A673 (cell line): ENCODE data around the gene LDLRAP1. TPM values are rescaled to one million over a fixed set of nuclear protein-coding genes. Genes with fewer than 3 reads are reported as not detected.
"Not testable (repeated sequence)": the region's sequence is repeated elsewhere in the genome, so short reads cannot be mapped to it uniquely, and the experiment has no call there.

ENCODE experiments used
- BruUV-seq: library from RNA; stranded (reverse); fragments of 400-500 nt; replicated peaks from 2 replicates; lab custom pipeline; 2021; lab: Mats Ljungman, UMichigan
- CTCF ChIA-PET: fragments of 300-600 bp; sonication (Branson Sonifier 250); formaldehyde crosslinking; loops from one replicate; lab custom pipeline; 2022; ENCODE audit warnings: antibody characterized with exemption; lab: Charles Lee
- POLR2A ChIA-PET: fragments of 300-600 bp; sonication (Branson Sonifier 250); formaldehyde crosslinking; loops from one replicate; lab custom pipeline; 2022; ENCODE audit warnings: antibody characterized with exemption; ENCODE audit not compliant: low non-redundant PET; lab: Charles Lee
- DNase-seq: peaks from one replicate; pipeline ENCODE4 v3.0.0-alpha.2; 2015; ENCODE audit warnings: low spot score
- H3K27ac ChIP-seq: fragments of 200-600 bp; sonication (generic); 2 replicates; pipeline ENCODE4 v1.5.1; 2016; ENCODE audit warnings: mixed run types, low read depth, mild to moderate bottlenecking, mixed read lengths, antibody characterized with exemption, low read length; ENCODE audit not compliant: poor library complexity, severe bottlenecking
- H3K27me3 ChIP-seq: fragments of 200-600 bp; sonication (generic); replicated peaks from 2 replicates; pipeline ENCODE4 v1.6.1; 2017; ENCODE audit warnings: mixed run types, low read depth, mild to moderate bottlenecking, mixed read lengths, antibody characterized with exemption, low read length; ENCODE audit not compliant: insufficient read depth, poor library complexity
- H3K36me3 ChIP-seq: fragments of 200-600 bp; sonication (generic); 2 replicates; pipeline ENCODE4 v1.6.1; 2016; ENCODE audit warnings: mixed run types, mild to moderate bottlenecking, mixed read lengths, antibody characterized with exemption, low read length; ENCODE audit not compliant: insufficient read depth, poor library complexity, severe bottlenecking
- H3K4me1 ChIP-seq: fragments of 200-600 bp; sonication (generic); 2 replicates; pipeline ENCODE4 v1.6.1; 2017; ENCODE audit warnings: mixed run types, mild to moderate bottlenecking, mixed read lengths, antibody characterized with exemption, low read length; ENCODE audit not compliant: insufficient read depth, poor library complexity, severe bottlenecking
- H3K4me3 ChIP-seq: fragments of 200-600 bp; sonication (generic); 2 replicates; pipeline ENCODE4 v1.5.1; 2016; ENCODE audit warnings: low read depth, mixed run types, mild to moderate bottlenecking, mixed read lengths, low read length; ENCODE audit not compliant: poor library complexity, severe bottlenecking
- H3K9me3 ChIP-seq: fragments of 200-600 bp; sonication (generic); 2 replicates; pipeline ENCODE4 v1.6.1; 2016; ENCODE audit warnings: mixed run types, low read depth, mild to moderate bottlenecking, mixed read lengths, antibody characterized with exemption, low read length; ENCODE audit not compliant: poor library complexity, severe bottlenecking
- CTCF ChIP-seq: fragments of 300-800, 200-600 bp; sonication (generic); conservative IDR thresholded peaks from 2 replicates; pipeline ENCODE4 v1.5.1; 2017; ENCODE audit warnings: low read depth, mild to moderate bottlenecking, antibody characterized with exemption, low read length, moderate library complexity, mixed read lengths
- EZH2 ChIP-seq: fragments of 200-600 bp; sonication (generic); IDR thresholded peaks from 2 replicates; pipeline ENCODE4 v1.6.1; 2017; ENCODE audit warnings: borderline replicate concordance, low read depth, mild to moderate bottlenecking, mixed read lengths, antibody characterized with exemption, low read length; ENCODE audit not compliant: poor library complexity, severe bottlenecking
- intact Hi-C: fragments of 100-400 bp; cut with micrococcal nuclease; formaldehyde crosslinking; loops from one replicate; pipeline ENCODE4 v1.10.0; 2022; ENCODE audit not compliant: unreplicated experiment
- total RNA-seq: library from RNA; stranded (reverse); gene quantifications from 2 replicates; pipeline ENCODE4 v1.2.3, GENCODE V29; 2021

Gene LDLRAP1
- total RNA-seq, 1 experiment from 2014 or later: 5.5 TPM

- H3K27me3 ChIP-seq: no peaks in the 10 kb centered on the region
- intact Hi-C loops: no loop called here
- ChIA-PET CTCF (interaction anchor here (0.6 kb wide), 1 partner anchor 555 kb away, joined by 4 read pairs; no protein-coding TSS in a partner anchor), POLR2A (no interaction called here)
- H3K4me1 ChIP-seq: no peaks in the 10 kb centered on the region
- no TSS peak for BruUV-seq
- no peak overlapping the region for H3K4me3 ChIP-seq
- TF ChIP-seq CTCF (no peak), EZH2 (no peak)
- H3K9me3 ChIP-seq: no peaks in the 10 kb centered on the region
- no peak overlapping the region for H3K27ac ChIP-seq
- DNase-seq: no peak
- no peaks in the 10 kb centered on the region for H3K36me3 ChIP-seq
Observed at GRCh38 chr1:25590096-25590824, 46.9 kb downstream of the LDLRAP1 start.

GRCh38 chr1:25593861-25594260 is 50.5 kb downstream of the LDLRAP1 start:
- Histone ChIP-seq H3K4me3 (no peak overlapping the region), H3K4me1 (no peaks in the 10 kb centered on the region), H3K9me3 (no peaks in the 10 kb centered on the region), H3K36me3 (no peaks in the 10 kb centered on the region), H3K27ac (no peak overlapping the region), H3K27me3 (no peaks in the 10 kb centered on the region)
- TF ChIP-seq CTCF (no peak), EZH2 (no peak)
- POLR2A ChIA-PET: no interaction called here
- DNase-seq: no peak
- CTCF ChIA-PET: no interaction called here
- intact Hi-C loops: no loop called here
- no TSS peak for BruUV-seq

- no TSS peak for BruUV-seq
- intact Hi-C loops: no loop called here
- no peaks in the 10 kb centered on the region for H3K4me1 ChIP-seq
- no peaks in the 10 kb centered on the region for H3K36me3 ChIP-seq
- no peaks in the 10 kb centered on the region for H3K27me3 ChIP-seq
- TF ChIP-seq EZH2: no peak
- TF ChIP-seq CTCF: no peak
- H3K9me3 ChIP-seq: no peaks in the 10 kb centered on the region
- POLR2A ChIA-PET: no interaction called here
- CTCF ChIA-PET: no interaction called here
- H3K27ac ChIP-seq: no peak overlapping the region
- no peak overlapping the region for H3K4me3 ChIP-seq
- no peak for DNase-seq
Observed at GRCh38 chr1:25594971-25595370, 51.6 kb downstream of the LDLRAP1 start.

DNA sequence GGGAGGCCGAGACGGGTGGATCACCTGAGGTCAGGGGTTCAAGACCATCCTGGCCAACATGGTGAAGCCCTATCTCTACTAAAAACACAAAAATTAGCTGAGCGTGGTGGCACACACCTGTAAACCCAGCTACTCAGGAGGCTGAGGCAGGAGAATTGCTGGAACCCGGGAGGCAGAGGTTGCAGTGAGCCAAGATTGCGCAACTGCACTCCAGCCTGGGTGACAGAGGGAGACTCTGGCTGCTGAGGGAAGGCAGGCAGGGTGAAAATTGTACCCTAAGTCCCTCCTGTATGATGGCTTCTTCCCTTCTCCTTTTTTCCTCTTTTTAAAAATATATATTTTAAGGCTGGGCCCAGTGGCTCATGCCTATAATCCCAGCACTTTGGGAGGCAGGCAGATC is 53.2 kb downstream of the LDLRAP1 start:
- H3K4me1 ChIP-seq, H3K4me3 ChIP-seq, BruUV-seq, CTCF ChIA-PET, H3K9me3 ChIP-seq, H3K36me3 ChIP-seq, POLR2A ChIA-PET, H3K27ac ChIP-seq, H3K27me3 ChIP-seq, intact Hi-C loops, DNase-seq: not testable (repeated sequence)
